Stimulated activated naive CD8-positive, alpha-beta T cell treated with anti-CD3 and anti-CD28 coated beads, Interleukin-15, Interleukin-2, amounts not matched to agents 100 ng/mL and 50 ng/mL, for 24 hours (primary cell): ENCODE results near the gene MUCL1.
A peak's percentile ranks its signal among the peaks of the same experiment; 100 is the strongest.

Experiments used
- H3K27ac Mint-ChIP-seq: one replicate; pipeline ENCODE4 v1.8.0; 2021; ENCODE audit warnings: mild to moderate bottlenecking, mixed read lengths
- H3K27me3 Mint-ChIP-seq: one replicate; pipeline ENCODE4 v1.8.0; 2021; ENCODE audit warnings: mixed read lengths
- H3K36me3 Mint-ChIP-seq: one replicate; pipeline ENCODE4 v1.8.0; 2021; ENCODE audit warnings: low read depth, mixed read lengths
- H3K4me1 Mint-ChIP-seq: one replicate; pipeline ENCODE4 v1.8.0; 2021; ENCODE audit warnings: low read depth, mixed read lengths
- H3K4me3 Mint-ChIP-seq: one replicate; pipeline ENCODE4 v1.8.0; 2021; ENCODE audit warnings: mild to moderate bottlenecking, mixed read lengths
- H3K9me3 Mint-ChIP-seq: one replicate; pipeline ENCODE4 v1.8.0; 2021; ENCODE audit warnings: mixed read lengths

The MUCL1 gene

GRCh38 chr12:54853933-54854538, at the start of gene MUCL1:
TSS of gene MUCL1 (plus strand) at chr12:54854516. CDS start at chr12:54854583, 67 bp downstream.
- no peaks in the 10 kb centered on the region for H3K9me3 Mint-ChIP-seq
- no peak within 1 kb of the TSS for H3K4me3 Mint-ChIP-seq
- H3K27me3 Mint-ChIP-seq: peaks cover 2% of the 10 kb centered on the region
- no peaks in the 10 kb centered on the region for H3K36me3 Mint-ChIP-seq
- H3K27ac Mint-ChIP-seq: peak within 1 kb of the TSS; percentile 77
- H3K4me1 Mint-ChIP-seq: peaks cover 49% of the 10 kb centered on the region

GRCh38 chr12:54821676-54822075, 32.6 kb upstream of the MUCL1 start:
- H3K27ac Mint-ChIP-seq: no peak overlapping the region

GRCh38 chr12:54824402-54824801, 29.9 kb upstream of the MUCL1 start:
- Mint-ChIP-seq H3K4me3 (no peak overlapping the region), H3K9me3 (no peaks in the 10 kb centered on the region)

More at GRCh38 chr12:54821676-54822075, 32.6 kb upstream of the MUCL1 start:
- no peaks in the 10 kb centered on the region for H3K9me3 Mint-ChIP-seq
- no peak overlapping the region for H3K4me3 Mint-ChIP-seq
- H3K27me3 Mint-ChIP-seq: no peaks in the 10 kb centered on the region
- no peaks in the 10 kb centered on the region for H3K4me1 Mint-ChIP-seq
- H3K36me3 Mint-ChIP-seq: no peaks in the 10 kb centered on the region

GRCh38 chr12:54829511-54829910, 24.8 kb upstream of the MUCL1 start:
- H3K27me3 Mint-ChIP-seq: no peaks in the 10 kb centered on the region
- no peaks in the 10 kb centered on the region for H3K9me3 Mint-ChIP-seq
- H3K27ac Mint-ChIP-seq: no peak overlapping the region
- H3K4me1 Mint-ChIP-seq: no peaks in the 10 kb centered on the region
- H3K4me3 Mint-ChIP-seq: no peak overlapping the region
- H3K36me3 Mint-ChIP-seq: no peaks in the 10 kb centered on the region

More at GRCh38 chr12:54824402-54824801, 29.9 kb upstream of the MUCL1 start:
- H3K4me1 Mint-ChIP-seq: no peaks in the 10 kb centered on the region
- no peaks in the 10 kb centered on the region for H3K36me3 Mint-ChIP-seq
- H3K27me3 Mint-ChIP-seq: no peaks in the 10 kb centered on the region
- H3K27ac Mint-ChIP-seq: no peak overlapping the region

- no peak overlapping the region for H3K4me3 Mint-ChIP-seq
- H3K4me1 Mint-ChIP-seq: no peaks in the 10 kb centered on the region
- no peaks in the 10 kb centered on the region for H3K36me3 Mint-ChIP-seq
- H3K9me3 Mint-ChIP-seq: no peaks in the 10 kb centered on the region
- H3K27me3 Mint-ChIP-seq: no peaks in the 10 kb centered on the region
- H3K27ac Mint-ChIP-seq: no peak overlapping the region
These were observed 24.1 kb upstream of the MUCL1 start for GRCh38 chr12:54830199-54830598.

- no peak overlapping the region for H3K27ac Mint-ChIP-seq
- H3K36me3 Mint-ChIP-seq: no peaks in the 10 kb centered on the region
- H3K27me3 Mint-ChIP-seq: peaks cover 6% of the 10 kb centered on the region
- H3K4me1 Mint-ChIP-seq: no peaks in the 10 kb centered on the region
- H3K9me3 Mint-ChIP-seq: no peaks in the 10 kb centered on the region
- no peak overlapping the region for H3K4me3 Mint-ChIP-seq
These were observed 22.7 kb upstream of the MUCL1 start for GRCh38 chr12:54831631-54832030.

GRCh38 chr12:54840244-54840865, 14.0 kb upstream of the MUCL1 start:
- Mint-ChIP-seq H3K27me3 (peaks cover 17% of the 10 kb centered on the region), H3K4me1 (no peaks in the 10 kb centered on the region), H3K36me3 (no peaks in the 10 kb centered on the region), H3K4me3 (no peak overlapping the region), H3K27ac (no peak overlapping the region), H3K9me3 (peaks cover 7% of the 10 kb centered on the region)

- Mint-ChIP-seq H3K4me1 (peaks cover 52% of the 10 kb centered on the region), H3K9me3 (no peaks in the 10 kb centered on the region), H3K4me3 (no peak overlapping the region), H3K27me3 (peaks cover 10% of the 10 kb centered on the region), H3K36me3 (no peaks in the 10 kb centered on the region), H3K27ac (no peak overlapping the region)
These were observed 3.1 kb downstream of the MUCL1 start for GRCh38 chr12:54857406-54857805.

- Mint-ChIP-seq H3K9me3 (no peaks in the 10 kb centered on the region), H3K27me3 (peaks cover 10% of the 10 kb centered on the region), H3K27ac (no peak overlapping the region), H3K36me3 (no peaks in the 10 kb centered on the region), H3K4me3 (no peak overlapping the region), H3K4me1 (peaks cover 63% of the 10 kb centered on the region)
These were observed 4.2 kb downstream of the MUCL1 start for GRCh38 chr12:54858562-54858961.

- Mint-ChIP-seq H3K27ac (no peak overlapping the region), H3K4me3 (no peak overlapping the region), H3K36me3 (no peaks in the 10 kb centered on the region), H3K9me3 (no peaks in the 10 kb centered on the region), H3K4me1 (peaks cover 63% of the 10 kb centered on the region), H3K27me3 (peaks cover 10% of the 10 kb centered on the region)
These were observed 5.2 kb downstream of the MUCL1 start for GRCh38 chr12:54859502-54859901.

- Mint-ChIP-seq H3K36me3 (no peaks in the 10 kb centered on the region), H3K9me3 (no peaks in the 10 kb centered on the region), H3K27ac (no peak overlapping the region), H3K4me1 (peaks cover 62% of the 10 kb centered on the region), H3K27me3 (peaks cover 11% of the 10 kb centered on the region), H3K4me3 (no peak overlapping the region)
These were observed 7.6 kb downstream of the MUCL1 start for GRCh38 chr12:54861927-54862326.

GRCh38 chr12:54863948-54864618, 9.8 kb downstream of the MUCL1 start:
- Mint-ChIP-seq H3K27me3 (peaks cover 28% of the 10 kb centered on the region), H3K36me3 (no peaks in the 10 kb centered on the region), H3K9me3 (no peaks in the 10 kb centered on the region), H3K4me3 (no peak overlapping the region), H3K27ac (peak overlapping the region; percentile 53), H3K4me1 (peaks cover 42% of the 10 kb centered on the region)

GRCh38 chr12:54865683-54866324, 11.5 kb downstream of the MUCL1 start:
- H3K4me1 Mint-ChIP-seq: peaks cover 41% of the 10 kb centered on the region
- H3K27me3 Mint-ChIP-seq: peaks cover 27% of the 10 kb centered on the region
- no peaks in the 10 kb centered on the region for H3K36me3 Mint-ChIP-seq
- no peak overlapping the region for H3K4me3 Mint-ChIP-seq
- no peaks in the 10 kb centered on the region for H3K9me3 Mint-ChIP-seq
- H3K27ac Mint-ChIP-seq: peak overlapping the region; percentile 39

- Mint-ChIP-seq H3K9me3 (no peaks in the 10 kb centered on the region), H3K27me3 (peaks cover 34% of the 10 kb centered on the region), H3K27ac (no peak overlapping the region), H3K36me3 (no peaks in the 10 kb centered on the region), H3K4me1 (peaks cover 26% of the 10 kb centered on the region), H3K4me3 (no peak overlapping the region)
These were observed 14.4 kb downstream of the MUCL1 start for GRCh38 chr12:54868690-54869089.

GRCh38 chr12:54870048-54870447, 15.7 kb downstream of the MUCL1 start:
- Mint-ChIP-seq H3K27ac (no peak overlapping the region), H3K36me3 (no peaks in the 10 kb centered on the region), H3K27me3 (peaks cover 39% of the 10 kb centered on the region), H3K9me3 (no peaks in the 10 kb centered on the region), H3K4me3 (no peak overlapping the region), H3K4me1 (peaks cover 13% of the 10 kb centered on the region)
